ENCODE results near the gene RALB.

Gene RALB

DNA sequence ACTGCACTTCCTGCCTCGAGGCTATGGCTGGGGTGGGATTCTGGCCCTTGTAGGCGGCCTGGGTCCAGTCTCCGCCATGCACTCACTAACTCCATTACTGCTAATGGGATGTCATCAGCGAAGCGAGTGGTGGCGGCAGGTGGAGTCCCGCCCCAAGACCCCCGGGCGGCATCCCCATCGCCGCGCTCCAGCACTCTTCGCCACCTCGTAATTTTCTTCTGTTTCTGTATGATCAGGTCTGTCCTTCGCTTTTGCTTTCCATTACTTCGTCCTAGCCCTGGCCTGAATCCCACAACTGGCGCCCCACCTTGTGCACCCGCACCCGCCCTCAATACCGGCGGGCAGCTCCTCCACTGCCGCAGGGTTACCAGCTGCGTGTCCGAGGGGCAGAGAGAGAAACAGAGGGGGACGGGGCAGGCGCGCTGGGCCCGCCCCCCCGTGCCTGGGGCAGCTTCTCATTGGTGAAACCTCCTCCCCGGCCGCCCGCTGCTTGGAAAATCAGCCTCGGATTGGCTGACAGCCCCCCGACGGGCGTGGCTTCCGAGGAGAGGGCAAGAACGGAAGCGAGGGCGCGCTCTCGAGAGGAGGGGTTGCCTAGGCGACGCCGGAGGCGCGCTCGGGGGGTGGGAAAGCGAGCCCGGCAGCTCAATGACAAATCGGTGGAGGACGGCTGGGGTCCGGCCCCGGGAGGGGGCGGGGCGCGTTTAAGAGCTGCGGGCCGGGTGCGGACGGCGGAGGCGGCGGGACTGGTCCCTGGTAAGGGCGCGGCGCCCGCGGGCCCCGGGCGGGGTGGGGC lies at the start of gene RALB:
Gene RALB, plus strand, starts transcription at position 628 of the 796 bp plus-strand sequence. CDS start 25,813 bp downstream, outside the sequence.
- peak within 1 kb of the TSS; percentile 45 for H3K27ac ChIP-seq
- TF ChIP-seq ZFX (IDR thresholded peaks at IDR 0.05; ENCODE audit: borderline replicate concordance) (no peak), CTCF (IDR thresholded peaks at IDR 0.05) (no peak)

DNA sequence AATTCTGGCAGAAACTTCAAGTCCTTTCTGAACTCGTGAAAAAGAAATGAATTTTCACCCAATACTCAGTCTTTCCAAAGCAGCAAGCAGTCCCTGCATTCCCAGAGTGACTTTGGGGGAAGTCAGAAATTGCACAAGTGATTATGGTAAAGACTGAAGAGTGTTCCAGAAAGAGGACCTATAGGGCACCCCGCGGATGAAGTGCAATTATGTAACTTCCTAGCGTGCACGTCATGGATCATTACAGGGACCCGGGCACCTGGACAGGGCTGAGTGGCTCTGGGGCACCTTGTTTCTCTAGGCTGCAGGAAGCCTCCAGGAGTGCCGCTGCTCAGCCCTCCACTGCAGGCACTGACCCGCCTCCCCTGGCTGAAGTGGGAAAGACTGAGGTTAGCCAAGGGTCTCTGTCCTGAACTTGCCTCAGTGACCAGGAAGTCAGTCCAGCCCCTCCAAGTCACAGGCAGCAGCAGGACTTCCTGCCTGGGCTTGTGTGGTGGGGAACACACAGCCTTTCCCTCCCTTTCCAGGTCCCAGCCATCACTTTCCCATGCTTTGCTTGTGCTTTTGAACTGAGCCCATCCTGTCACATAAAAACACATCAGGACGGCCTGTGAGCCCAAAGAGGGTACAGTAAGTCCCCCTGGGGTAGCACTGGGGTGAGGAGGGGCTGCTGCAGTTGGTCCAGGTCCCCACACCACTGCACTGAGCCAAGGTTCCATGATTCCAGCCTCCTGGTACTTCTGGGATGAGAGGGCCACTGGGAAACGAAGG lies 49.2 kb upstream of the RALB start:
- TF ChIP-seq ZFX (IDR thresholded peaks at IDR 0.05; ENCODE audit: borderline replicate concordance): no peak
- TF ChIP-seq CTCF (IDR thresholded peaks at IDR 0.05): no peak
- no peak overlapping the region for H3K27ac ChIP-seq

GRCh38 chr2:120204022-120204405 lies 48.6 kb upstream of the RALB start:
- H3K27ac ChIP-seq: no peak overlapping the region
- TF ChIP-seq ZFX (IDR thresholded peaks at IDR 0.05; ENCODE audit: borderline replicate concordance): no peak
- peak; percentile 17; the same call in 1 of the 2 replicates for TF ChIP-seq CTCF (IDR thresholded peaks at IDR 0.05)

- TF ChIP-seq ZFX (IDR thresholded peaks at IDR 0.05; ENCODE audit: borderline replicate concordance): no peak
- no peak for TF ChIP-seq CTCF (IDR thresholded peaks at IDR 0.05)
- H3K27ac ChIP-seq: no peak overlapping the region
These were observed 48.2 kb upstream of the RALB start for GRCh38 chr2:120204417-120204816.

- TF ChIP-seq ZFX (IDR thresholded peaks at IDR 0.05; ENCODE audit: borderline replicate concordance) (no peak), CTCF (IDR thresholded peaks at IDR 0.05) (no peak)
- no peak overlapping the region for H3K27ac ChIP-seq
These were observed 47.5 kb upstream of the RALB start for GRCh38 chr2:120204945-120205670.

- TF ChIP-seq CTCF (IDR thresholded peaks at IDR 0.05) (peak; percentile 49), ZFX (IDR thresholded peaks at IDR 0.05; ENCODE audit: borderline replicate concordance) (no peak)
- H3K27ac ChIP-seq: no peak overlapping the region
These were observed 46.5 kb upstream of the RALB start for GRCh38 chr2:120206022-120206581.
